ENCODE results near the gene GATA5.

Gene GATA5

DNA sequence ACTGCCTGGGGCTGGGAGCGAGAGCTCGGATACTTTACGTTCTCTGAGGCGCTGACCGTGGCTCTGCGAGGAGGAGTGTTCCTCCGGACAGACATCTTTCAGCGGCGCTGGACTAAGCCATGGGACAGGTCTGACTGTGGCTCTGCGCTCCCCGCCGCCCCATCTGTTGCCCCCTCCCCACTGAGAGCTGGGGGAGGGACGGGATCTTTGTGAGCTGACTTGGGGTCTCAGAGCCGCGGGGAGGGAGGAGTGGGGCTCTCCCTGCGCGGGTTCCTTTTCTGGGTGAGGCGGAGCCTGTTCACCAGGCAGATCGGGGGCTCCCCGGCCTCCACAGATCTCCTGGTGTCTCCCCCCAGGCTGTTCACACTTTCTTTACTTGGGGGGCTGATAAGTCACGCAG, 11.3 kb upstream of the GATA5 start:
- no peak for DNase-seq

DNA sequence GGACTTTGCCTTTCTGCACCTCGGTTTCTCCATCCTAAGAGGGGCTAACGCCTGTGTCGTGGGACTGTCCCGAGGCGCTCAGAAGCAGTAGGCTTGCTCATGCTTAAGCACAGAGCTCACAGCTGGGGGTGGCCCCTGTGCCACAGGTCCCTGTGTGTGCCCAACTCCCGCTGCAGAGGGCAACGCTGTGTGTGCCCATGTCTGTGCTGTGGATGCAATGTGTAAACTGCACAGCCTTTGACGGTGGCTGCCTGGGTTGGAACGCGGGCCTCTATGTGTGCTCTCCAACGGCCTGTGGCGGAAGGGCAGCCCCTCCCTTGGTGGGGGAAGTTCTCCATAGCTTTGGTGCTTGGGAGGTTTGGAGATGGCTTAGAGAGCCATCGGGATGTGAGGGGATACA, 10.7 kb upstream of the GATA5 start:
- no peak for DNase-seq

DNA sequence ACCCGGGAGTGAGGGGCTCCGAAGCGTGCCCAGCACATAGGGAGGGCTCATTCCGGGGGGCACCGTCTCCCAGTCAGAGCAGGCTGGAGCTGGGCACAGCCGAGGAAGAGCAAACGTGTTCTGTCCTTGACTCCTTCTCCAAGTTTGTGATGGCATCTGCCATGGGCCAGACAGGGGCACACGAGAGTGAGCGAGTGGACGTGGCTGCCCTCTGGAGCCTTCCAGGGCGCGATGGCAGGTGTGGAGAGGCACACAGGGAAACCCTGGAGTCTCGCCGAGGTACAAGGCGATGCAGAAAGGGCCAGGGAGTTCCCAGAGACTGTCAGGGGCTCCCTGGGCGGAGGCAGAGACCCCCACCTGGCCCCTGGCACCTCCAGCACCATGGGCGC, 9.9 kb upstream of the GATA5 start:
- DNase-seq = no peak

DNA sequence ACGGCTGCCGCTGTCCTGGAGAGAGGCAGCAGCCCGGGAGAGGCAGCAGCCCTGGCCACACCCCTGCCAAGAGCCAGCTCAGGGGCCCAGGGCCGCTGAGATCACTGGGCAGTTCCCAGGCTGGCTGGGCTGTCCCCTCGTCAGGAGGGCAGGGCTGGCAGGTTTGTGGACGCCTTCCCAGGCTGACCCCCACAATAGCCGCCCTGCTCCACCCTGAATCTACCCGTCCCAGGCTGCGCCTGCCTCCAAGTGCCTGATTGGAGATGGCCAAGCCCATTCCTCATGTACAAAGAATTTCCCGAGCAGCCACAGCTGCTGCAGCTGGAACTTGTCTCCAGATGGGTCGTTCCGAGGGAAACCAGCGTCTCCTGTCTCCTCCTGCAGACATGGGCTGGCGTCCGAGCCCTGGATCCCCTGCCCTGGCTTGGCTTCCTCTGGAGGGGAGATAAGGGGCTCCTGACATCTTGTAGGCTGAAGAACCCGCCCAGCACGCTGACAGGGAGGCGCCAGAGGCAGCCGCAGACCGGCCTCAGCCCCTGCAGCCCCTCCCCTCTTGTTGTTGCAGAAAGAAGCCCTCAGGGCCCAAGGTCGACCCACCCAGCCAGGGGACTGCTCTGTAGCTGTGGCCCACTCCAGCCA, 9.4 kb upstream of the GATA5 start:
- DNase-seq = no peak

DNA sequence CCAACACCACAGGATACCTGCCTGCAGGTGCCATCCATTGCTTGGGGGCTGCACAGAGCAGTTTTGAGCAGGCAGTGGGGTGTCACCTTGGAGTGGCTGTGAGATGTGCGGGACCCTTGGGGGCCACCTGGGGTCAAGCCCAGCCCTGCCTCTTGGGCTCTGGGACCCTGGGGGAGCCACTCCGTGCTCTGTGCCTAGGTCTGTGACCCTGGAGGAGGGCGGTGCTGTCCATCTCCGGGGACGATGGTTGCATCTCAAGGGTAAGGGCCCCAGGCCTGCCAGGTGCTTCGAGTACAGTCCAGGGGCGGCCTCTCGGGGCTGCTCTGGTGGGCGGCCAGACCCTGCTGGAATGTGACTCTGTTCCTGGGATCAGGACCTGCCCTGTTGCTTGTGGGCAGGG, 8.7 kb upstream of the GATA5 start:
- no peak for DNase-seq

DNA sequence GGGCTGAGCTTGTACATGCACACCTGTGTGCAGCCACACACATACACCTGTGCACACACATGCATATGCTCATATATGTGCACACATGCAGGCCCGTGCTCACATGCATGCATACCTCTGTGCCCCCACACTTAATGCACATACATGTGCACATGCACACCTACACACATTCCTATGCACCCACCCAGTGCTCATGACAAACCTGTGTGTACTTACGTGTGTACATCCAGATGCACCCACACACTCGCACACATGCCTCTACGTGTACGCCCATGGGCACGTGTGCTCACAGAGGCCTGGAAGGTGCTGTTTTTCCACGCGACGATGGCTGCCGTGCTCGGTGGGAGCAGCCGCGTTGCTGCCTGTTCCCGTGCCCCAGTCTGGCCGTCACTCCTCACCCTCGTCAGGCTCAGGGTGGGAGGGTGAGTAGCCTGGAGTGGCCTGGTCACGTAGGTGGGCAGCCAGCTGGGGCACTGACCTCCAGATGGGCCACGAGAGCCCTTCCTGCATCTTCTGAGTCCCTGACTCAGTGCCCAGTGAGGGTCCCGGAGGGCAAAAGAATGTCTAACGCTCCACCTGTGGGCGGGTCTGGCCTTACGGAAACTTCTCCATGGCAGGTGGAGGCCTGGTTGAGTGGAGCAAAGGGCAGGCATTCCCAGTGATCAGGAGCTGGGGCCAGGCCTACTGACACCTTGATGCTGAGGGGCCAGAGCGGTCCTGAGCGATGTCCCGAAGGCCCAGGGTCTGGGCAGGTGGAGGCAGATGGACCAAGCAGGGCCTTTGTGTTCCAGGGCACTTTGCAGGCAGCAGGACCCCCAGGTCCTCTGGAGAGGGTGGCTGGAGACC, 8.0 kb upstream of the GATA5 start:
- no peak for DNase-seq

DNA sequence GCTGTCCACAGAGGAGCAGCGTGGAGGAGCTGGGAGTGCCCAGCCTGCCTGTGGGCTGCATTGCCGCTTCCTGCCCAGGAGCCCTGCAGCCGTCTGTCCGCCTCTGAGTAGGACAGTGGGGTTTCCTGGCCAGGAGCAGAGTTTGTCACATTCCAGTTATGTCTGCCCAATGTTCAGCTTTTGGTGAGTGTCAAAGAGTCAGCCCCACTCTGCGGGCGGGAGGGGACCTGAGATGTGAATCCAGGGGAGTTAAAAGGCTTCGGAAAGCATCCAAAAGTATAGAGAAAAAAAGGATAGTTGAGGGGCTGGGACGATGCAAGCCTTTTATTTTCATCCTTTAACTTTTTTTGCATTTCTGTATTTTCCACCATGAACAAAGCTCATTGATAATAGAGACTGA, 7.2 kb upstream of the GATA5 start:
- no peak for DNase-seq

DNA sequence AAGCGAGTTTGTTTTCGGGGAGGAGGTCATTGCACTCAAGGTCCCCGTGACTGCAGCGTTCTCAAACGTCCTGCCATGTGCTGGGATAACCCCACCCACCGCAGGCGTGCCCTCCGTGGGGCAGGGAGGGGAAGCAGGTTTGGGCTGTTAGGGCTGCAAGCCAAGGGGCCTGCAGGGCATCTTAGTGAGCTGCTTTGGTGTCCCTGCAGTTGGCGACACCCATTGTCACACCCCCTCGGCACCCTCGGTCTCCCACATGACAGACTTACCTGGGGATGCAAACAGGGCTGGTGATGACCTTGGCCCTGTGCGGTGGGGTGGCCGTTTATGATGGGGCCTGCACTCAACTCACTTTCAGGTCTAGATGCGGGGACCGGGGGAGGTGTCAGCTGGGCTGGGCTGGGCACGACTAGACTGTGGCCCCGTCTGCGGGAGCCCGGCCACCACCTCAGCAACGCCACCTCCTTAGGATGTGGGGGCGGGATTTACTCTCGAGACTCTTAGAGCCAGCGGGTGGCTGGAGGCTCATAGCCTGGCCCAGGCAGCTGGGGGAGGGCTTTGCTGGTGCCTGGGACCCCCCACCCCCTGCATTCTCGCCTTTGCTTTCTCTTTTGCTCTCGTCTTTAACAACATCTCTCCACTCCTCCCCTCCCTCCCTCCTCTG, 6.5 kb upstream of the GATA5 start:
- no peak for DNase-seq

DNA sequence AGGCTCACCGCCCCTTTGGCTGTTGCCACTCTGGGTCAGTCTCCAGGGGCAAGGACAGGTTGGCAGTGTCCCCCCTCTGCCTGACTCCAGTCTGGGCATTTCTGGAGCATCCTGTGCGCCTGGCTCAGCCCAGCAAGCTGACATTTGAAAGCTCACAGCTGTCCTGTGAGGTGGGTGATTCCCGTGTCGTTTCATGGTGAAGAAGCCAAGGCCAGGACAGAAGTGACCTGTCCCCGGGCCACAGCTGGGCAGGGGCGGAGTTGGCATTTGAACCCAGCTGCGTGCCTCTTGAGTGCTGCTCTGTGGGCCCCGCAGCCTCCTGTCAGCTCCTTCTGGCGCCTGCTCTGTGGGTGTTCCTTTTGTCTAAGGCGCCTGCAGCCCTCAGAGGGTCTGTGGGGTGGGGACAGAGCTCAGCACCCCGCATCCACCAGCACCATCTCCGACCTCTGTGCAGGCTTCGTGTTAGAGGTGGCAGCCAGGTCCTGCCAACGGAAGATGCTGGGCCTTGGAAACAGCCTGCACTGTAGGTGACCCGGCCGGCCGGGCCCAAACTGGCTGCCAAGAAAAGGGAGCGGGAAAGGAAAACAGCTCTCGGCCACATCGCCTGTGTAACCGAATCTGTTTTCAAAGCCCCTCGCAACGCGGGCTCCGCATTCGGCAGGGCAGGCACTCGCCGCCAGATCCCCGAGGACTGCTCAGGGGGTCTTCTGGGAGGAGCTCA, 5.8 kb upstream of the GATA5 start:
- DNase-seq = no peak

DNA sequence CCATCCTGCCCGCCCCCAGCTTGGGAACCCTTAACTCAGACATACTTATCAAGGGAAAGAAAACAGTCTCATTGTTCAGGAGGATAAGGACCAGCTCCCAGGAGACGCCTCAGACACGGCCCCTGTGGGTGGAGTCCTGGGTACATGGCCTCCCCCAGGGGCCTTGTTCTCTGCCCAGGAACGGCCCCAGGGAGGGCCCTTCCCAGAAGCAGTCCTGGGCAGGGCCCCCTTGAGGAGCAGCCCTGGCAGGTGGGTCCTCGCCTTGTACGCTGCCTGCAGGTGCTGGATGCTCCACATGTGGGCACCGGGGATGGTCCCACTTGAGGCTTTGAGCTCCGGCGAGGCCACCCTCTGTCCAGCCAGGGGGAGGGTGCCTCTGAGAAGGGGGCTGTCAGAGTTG, 4.5 kb upstream of the GATA5 start:
- no peak for DNase-seq

DNA sequence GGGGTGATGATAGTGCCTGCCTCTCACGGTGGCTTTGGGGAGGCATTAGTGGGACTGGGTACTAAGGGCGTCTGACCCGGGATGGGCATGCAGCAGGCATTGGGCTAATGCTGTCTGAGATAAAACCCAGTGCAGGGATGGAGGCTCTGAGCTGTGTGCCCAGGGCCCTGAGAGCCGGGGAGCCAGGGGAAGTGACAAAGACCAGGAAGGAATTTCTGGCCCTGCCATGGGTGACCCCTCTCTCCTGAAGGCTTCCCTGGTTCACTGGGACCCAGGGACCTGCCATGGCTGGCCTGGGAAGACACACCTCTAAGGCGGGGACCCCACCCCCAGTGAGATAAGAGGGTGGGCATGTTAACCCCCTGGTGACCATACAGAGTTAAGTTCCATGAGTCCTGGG, 3.9 kb upstream of the GATA5 start:
- DNase-seq = no peak

DNA sequence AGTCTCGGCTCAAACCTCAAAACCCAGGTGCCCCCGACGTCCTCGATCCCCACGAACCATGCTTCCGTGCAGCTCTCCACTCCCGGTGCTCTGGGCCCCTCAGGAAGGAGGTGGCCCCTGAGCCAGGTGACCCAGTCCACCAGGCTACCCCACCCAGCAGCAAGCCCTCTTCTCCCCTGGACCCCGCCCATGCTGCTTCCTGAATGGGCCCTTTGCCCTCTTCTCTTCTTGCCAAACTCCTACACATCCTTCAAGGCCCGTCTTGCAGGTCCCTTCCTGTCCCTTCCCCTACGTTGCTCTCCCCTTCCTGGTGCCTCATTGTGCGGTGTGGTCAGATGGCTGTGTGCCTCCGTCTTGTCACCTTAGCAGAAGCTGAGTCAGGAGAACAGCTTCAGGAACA, 3.4 kb upstream of the GATA5 start:
- no peak for DNase-seq

DNA sequence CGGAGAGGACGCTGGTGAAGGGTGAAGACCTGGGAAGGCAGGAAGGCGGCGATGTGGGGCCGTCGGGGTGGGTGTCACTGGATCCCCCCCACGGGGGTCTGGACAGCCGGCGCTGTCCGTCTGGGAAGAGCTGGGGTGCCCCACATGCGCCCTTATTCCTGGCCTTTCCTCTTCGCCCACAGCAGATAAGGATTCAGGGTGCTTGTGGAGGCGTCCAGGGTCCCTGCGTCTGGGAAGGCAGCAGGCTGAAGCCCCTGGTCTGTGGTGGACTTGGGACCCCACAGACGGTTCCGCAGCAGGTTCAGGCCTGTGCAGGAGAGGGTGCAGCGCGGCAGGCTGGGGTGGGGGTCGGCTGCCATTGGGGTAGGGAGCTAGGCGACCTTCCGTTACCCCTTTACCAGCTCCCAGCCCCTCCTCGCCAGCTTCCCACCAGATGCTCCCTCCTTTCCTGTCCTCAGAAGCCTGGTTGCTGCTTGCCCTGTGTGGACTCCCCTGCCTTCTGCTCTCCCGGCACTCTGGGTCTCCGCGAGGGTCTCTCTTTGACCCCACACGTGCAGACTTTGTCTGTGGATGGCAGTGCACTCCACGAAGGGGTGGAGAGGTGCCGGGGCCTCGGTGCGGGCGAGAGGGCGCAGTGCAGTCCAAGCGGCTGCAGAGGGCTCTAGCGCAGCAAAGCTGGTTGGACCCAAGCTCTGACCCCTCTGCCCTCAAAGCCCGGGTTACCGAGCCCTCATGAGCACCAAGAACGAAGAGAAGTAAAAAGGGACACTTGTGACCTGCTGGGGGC, 2.1 kb upstream of the GATA5 start:
- no peak for DNase-seq

DNA sequence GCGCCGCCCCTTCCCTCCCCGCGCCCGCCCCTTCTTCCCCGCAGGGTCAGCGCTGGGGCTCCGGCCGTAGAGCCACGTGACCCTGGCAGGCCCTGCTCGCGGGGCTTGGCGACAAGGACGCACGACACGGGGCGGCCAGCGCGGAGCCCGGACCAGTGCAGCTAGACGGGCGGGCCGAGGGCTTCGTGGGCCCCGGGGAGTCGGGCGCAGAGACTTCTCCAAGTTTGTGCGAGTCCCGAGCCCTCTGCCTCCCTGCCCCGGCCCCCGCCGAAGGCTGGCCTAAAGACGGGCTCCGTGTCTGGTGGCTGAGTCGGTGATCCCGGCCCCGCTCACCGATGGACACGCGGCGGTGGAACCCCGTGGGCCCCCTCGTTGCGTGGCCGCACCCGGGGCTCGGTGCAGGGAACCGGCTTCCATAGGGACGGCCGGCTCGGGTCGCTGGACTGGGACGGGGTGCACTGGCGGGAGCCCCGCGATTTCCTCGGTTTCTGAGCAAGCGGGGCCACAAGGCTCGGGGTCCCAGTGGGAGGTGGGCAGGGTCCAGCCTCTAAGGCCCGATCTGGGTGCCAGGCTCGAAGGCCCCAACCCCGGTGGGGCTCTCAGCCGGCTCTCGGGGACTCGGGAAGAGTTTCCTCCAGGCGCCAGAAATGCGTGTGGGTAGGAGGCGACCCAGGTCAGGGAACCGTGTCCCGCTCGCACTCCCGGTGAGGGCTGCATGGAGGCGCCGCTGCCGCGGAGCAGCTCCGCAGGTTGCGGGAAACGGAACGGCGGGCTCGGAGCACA, 452 bp upstream of the GATA5 start:
- DNase-seq = no peak

DNA sequence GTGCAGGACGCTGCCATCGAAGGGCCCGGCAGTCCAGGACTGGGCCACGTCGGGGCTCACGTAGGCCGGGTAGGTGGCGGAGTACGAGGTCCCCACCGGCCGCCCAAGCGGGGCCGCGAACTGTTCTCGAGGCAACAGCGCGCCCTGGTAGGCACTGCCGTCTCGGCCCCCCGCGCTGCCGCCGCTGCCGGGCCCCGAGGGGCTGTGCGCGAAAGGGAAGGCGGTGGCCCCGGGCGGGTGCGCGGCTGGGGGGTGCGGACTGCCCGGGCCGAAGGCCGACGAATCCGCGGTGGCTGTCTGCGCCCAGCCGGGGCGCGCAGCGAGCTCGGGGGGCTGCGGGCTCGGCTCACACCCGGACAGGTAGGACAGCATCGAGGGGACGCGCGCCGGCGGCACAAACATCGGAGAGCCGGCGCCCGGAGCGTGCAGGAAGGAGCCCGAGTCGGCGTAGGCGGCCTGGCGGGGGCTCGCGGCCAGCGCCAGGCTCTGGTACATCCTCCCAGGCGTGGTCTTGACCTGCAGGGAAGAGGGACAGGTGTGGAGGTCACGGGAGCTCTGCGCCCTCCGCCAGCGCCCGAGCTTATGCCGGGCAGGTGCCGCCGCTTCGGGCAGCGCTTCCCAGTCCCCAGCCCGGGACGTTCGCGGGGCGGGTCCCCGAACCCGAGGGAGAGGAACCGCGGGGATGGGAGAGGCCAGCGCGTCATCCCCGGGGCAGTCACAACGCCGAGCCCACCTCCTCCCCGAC, 596 bp downstream of the GATA5 start:
- no peak for DNase-seq

DNA sequence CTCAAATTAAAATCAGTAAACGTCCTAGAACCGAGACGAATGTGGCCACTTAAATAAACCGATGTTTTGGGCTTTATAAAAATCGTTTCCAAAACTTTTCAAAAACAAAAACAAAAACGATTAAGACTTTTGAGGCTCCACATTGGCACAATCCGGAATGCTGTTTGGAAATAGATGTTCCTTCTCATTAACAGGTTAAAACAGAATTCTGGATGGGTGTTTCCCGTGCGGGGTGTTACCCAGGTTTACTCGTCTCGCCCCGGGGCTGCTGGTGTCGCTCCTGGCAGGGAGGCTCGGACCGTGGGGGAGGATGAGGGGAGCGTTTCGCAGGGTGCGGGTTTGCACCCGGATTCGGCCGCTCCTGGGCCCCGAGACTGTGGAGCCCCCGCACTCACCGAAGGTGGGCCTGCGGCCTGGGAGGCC, 1.2 kb downstream of the GATA5 start:
- no peak for DNase-seq

DNA sequence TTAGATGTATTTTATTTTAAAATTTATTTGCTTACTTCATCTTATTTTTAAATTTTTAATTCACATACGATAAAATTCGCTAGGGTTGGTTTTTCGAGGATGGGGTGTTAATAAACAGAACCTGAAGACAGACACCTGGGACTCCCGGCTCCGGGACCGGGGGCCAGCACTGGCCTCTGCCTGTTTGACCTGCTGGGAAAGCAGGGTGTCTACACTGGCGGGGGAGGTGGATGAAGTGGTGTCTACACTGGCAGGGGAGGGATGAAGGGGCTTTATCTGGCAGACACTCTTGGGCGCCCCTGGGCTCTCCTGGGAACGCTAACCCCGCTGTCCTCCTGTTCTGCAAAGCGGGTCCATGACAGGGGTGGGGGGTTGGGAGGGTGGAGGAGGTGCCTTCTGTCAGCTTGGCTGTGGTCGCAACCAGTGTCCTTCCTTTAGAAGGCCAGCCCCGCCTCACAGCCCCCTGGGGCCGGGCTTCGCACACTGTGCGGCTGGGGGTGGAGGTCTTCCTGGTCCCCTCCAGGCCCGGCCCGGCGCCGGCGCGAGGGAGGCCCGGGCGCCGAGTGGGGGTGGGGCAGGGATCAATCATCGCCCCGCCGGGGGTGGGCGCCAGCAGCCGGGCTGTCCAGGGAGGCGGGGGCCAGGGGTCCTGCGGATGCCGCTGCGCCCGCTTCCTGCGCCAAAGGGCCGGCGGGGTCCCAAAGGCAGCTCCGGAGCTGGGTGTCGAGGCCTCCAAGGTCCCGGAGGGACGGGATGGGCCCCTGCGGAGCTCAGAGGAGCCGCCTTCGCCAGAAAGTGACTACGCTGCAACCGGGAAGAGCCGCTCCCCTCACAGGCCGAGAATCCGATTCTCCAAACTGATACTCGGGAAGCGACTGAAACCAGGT, 1.8 kb downstream of the GATA5 start:
- DNase-seq = no peak

DNA sequence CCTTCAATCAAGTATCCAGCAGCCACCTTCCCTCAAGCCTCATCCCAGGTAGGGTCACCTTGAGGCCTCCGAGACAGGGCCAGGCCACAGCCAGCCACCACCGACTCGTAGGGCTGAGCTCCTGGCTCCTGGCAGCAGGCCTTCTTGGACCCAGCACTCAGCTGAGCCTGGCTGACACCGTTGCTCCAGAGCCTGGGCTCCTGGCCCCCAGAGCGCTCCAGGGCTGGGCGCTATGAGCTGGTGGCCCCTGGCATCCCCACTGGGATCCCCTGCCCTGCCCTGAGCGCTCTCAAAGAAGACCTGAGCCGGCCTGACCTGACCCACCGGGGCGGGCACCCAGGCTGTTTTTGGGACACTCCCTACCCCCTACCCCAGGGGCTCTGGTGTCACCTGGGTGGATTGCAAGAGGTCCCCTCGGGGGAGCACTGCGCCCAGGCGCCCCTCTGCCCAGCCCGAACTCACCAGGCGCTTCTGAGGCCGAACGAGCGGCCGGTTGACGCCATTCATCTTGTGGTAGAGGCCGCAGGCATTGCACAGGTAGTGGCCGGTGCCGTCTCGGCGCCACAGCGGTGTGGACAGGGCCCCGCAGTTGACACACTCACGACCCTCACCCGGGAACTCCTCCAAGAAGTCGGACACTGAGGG, 2.7 kb downstream of the GATA5 start:
- DNase-seq = no peak

DNA sequence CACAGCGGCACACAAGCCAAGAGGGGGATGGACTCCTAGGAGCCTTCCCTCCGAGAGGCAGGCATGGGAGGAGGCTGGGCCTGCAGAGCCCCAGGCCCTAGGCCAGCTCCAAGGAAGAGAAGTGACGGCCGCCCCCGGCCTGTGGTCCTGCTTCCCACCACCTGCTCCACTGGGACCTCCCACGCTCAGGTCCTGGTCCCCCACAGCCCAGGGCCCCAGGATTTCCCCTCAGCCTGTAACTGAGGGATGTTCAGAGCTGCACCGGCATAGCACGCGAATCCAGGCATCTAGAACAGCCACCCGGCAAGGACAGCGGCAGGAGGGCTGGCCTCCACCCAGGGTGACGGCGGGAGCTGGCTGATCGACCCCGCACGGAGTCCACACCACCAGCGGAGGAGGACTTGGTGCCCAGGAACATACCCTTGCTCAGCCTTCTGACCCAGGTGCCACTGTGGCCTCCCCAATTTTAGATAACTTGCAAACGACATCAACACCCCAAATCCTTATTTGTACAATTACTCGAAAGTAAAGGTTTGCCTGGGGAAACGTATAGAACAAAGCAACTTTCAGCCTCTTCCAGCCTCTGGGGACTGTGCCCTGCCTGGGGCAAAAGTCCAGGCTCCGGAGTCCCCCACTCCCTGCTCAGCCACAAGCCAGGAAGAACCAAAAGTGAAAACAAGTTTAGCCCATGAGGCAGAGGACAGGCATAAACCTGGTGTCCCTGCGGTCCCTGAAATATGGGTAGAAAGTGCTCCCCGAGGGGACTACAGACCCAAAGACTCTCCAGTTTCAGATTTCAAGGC, 3.5 kb downstream of the GATA5 start:
- DNase-seq = no peak
